ENCODE measurements around the gene KAZALD1. TPM values are rescaled to one million over a fixed set of nuclear protein-coding genes. Genes with fewer than 3 reads are reported as not detected.

KAZALD1 gene
- total RNA-seq, 2 donors from 2014 or later: 7.0 to 7.5 TPM

GRCh38 chr10:101113890-101114403, 52.2 kb downstream of the KAZALD1 start:
- Histone ChIP-seq H3K9me3 (no peaks in the 10 kb centered on the region), H3K27ac (no peak overlapping the region), H3K4me3 (no peak overlapping the region), H3K27me3 (no peaks in the 10 kb centered on the region), H3K4me1 (no peaks in the 10 kb centered on the region), H3K36me3 (no peaks in the 10 kb centered on the region)
- no peak for DNase-seq (ENCODE audit: low spot score)
- no peak for TF ChIP-seq CTCF (IDR thresholded peaks at IDR 0.05)

GRCh38 chr10:101114646-101115045, 52.9 kb downstream of the KAZALD1 start:
- TF ChIP-seq CTCF (IDR thresholded peaks at IDR 0.05): no peak
- DNase-seq (ENCODE audit: low spot score): no peak
- Histone ChIP-seq H3K36me3 (no peaks in the 10 kb centered on the region), H3K27ac (no peak overlapping the region), H3K9me3 (no peaks in the 10 kb centered on the region), H3K4me3 (no peak overlapping the region), H3K4me1 (no peaks in the 10 kb centered on the region), H3K27me3 (no peaks in the 10 kb centered on the region)

Other genes with a start within 250 kb of the KAZALD1 start
- 10 to 100 TPM; 11.5 to 12.3 TPM for gene SLF2, start 149.0 kb upstream of the KAZALD1 start, total RNA-seq
- gene SEMA4G, start 92.5 kb upstream of the KAZALD1 start, total RNA-seq: 1 to 10 TPM; 3.4 to 4.0 TPM
- gene MRPL43, start 74.5 kb upstream of the KAZALD1 start, total RNA-seq: 10 to 100 TPM; 60.1 to 88.4 TPM
- 1 to 10 TPM; 5.5 to 7.1 TPM for gene TWNK, start 74.4 kb upstream of the KAZALD1 start, total RNA-seq
- 10 to 100 TPM; 40.0 to 71.0 TPM for gene LZTS2, start 62.2 kb upstream of the KAZALD1 start, total RNA-seq
- 1 to 10 TPM in 1 of 2 donors, under 1 TPM in 1; 0.59 to 1.3 TPM for gene PDZD7, start 30.9 kb upstream of the KAZALD1 start, total RNA-seq
- 10 to 100 TPM; 16.4 to 42.9 TPM for gene SFXN3, start 30.8 kb upstream of the KAZALD1 start, total RNA-seq
- gene TLX1, start 69.3 kb downstream of the KAZALD1 start, total RNA-seq: not detected
- not detected for gene LBX1, start 167.5 kb downstream of the KAZALD1 start, total RNA-seq

Data from right atrium auricular region (tissue), 2 donors.